GM21447 (cell line): ENCODE results near the gene DDX39B.
"Not testable (repeated sequence)": the region's sequence is repeated elsewhere in the genome, so short reads cannot be mapped to it uniquely, and the experiment has no call there.

Source experiments
- ATAC-seq: cut with Tn5 transposase; IDR thresholded peaks from one replicate; pipeline ENCODE4 v1.9.1; 2021; ENCODE audit not compliant: unreplicated experiment

Gene DDX39B

DNA sequence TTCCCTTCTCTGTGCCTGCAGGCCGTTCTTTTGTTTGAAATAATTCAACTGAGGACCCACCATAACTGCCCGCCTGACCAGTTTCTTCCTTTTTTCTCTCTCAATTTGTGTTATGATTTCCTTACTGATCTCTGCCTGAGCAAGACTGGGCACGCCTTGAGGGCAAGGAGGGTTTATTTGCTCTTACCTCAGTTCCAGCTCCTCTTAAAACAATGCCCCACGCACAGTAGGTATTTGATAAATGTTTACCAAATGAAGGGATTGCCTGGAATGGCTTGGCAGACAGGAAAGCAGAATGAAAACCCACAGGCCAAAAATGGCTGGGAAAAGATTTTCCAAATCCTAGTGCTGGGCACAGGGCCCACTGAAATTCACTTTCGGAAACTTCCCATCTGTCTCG lies 54.1 kb downstream of the DDX39B start:
- ATAC-seq, result not testable (repeated sequence)

GRCh38 chr6:31486065-31486837 lies 55.6 kb downstream of the DDX39B start:
- ATAC-seq, result not testable (repeated sequence)

DNA sequence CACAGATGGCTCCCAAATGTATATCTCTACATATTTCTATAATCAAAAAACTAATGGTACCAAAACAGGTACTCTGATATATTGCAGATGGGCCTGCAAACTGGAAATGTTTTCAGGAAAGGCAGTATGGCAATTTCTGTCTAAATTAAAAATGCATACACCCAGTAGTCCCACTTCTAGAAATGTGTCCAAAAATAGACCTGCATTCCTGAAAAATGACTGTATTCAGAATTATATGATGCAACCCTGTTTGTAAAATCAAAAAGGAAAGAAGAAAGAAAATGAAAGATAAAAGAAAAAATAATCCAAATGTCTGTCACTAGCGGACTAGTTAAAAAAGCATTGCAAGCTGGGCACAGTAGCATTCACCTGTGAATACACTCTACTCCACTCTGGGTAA lies 56.7 kb downstream of the DDX39B start:
- no peak for ATAC-seq

- no peak for ATAC-seq
These were observed 58.4 kb downstream of the DDX39B start for GRCh38 chr6:31483392-31483791.

DNA sequence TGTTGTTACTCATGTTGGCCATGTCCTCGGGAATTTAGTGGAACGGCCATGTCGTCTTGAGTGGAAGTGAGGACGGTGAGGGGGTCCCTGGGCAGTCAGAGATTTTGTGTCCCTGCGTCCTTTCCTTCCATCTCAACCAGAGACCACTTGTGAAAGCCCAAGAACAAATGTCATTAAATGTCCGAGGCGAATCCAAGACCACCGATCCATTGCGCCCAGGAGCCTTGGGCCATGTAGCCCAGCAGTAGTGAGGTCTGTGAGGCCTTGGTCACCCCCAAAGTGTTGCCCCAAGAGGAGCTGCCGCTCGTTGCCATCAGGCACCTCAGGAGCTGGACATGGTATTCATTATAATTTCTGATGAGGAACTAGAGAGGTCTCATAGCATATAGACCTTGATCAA lies 61.2 kb downstream of the DDX39B start:
- no peak for ATAC-seq
